BE2C (cell line): ENCODE results near the gene BRPF3.
A peak's percentile ranks its signal among the peaks of the same experiment; 100 is the strongest.

Experiments
- DNase-seq: peaks from one replicate; pipeline ENCODE4 v3.0.0-alpha.2; 2020
- H3K27me3 ChIP-seq: fragments of 250-450 bp; sonication (Bioruptor Pico); 2 replicates; pipeline ENCODE4 v1.5.1; 2020; ENCODE audit warnings: mild to moderate bottlenecking
- H3K36me3 ChIP-seq: fragments of 250-450 bp; sonication (Bioruptor Pico); 2 replicates; pipeline ENCODE4 v1.5.1; 2020; ENCODE audit warnings: mild to moderate bottlenecking
- H3K4me1 ChIP-seq: fragments of 250-450 bp; sonication (Bioruptor Pico); 2 replicates; pipeline ENCODE4 v1.5.1; 2020
- H3K4me3 ChIP-seq: 2 replicates; pipeline ENCODE4 v1.5.1; 2011; ENCODE audit warnings: low read depth, low read length
- H3K9me3 ChIP-seq: fragments of 250-450 bp; sonication (Bioruptor Pico); 2 replicates; pipeline ENCODE4 v1.5.1; 2020
- CTCF ChIP-seq: IDR thresholded peaks from 2 replicates; pipeline ENCODE4 v1.5.1; 2012; ENCODE audit warnings: mild to moderate bottlenecking, low read depth, low read length

Gene BRPF3

DNA sequence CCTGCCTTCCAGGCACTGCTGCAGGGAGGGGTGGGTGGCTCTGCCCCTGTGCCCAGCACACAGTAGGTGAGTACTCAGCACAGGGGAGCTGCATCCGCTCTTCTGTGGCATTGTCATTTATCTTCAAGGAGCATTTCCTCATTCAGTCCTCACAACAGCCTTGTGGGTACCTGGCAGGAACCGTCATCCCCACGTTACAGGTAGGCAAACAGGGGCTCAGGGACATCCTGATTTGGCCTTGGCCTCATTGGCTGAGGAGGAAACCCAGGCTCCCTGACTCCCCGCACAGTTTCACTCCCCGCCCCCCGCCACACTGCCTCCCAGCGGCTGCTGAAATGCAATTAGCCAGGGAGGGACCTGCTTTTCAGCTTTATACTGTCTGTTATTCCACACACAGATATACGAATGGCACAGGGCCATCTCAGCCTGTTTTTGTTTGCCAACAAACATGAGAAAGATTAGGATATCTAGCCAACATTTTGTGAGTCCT is 49.1 kb downstream of the BRPF3 start:
- H3K4me1 ChIP-seq: peaks cover 7% of the 10 kb centered on the region
- H3K36me3 ChIP-seq: no peaks in the 10 kb centered on the region
- no peaks in the 10 kb centered on the region for H3K9me3 ChIP-seq
- TF ChIP-seq CTCF: peak; percentile 54
- H3K4me3 ChIP-seq: no peak overlapping the region
- no peaks in the 10 kb centered on the region for H3K27me3 ChIP-seq
- peak; percentile 66 for DNase-seq

DNA sequence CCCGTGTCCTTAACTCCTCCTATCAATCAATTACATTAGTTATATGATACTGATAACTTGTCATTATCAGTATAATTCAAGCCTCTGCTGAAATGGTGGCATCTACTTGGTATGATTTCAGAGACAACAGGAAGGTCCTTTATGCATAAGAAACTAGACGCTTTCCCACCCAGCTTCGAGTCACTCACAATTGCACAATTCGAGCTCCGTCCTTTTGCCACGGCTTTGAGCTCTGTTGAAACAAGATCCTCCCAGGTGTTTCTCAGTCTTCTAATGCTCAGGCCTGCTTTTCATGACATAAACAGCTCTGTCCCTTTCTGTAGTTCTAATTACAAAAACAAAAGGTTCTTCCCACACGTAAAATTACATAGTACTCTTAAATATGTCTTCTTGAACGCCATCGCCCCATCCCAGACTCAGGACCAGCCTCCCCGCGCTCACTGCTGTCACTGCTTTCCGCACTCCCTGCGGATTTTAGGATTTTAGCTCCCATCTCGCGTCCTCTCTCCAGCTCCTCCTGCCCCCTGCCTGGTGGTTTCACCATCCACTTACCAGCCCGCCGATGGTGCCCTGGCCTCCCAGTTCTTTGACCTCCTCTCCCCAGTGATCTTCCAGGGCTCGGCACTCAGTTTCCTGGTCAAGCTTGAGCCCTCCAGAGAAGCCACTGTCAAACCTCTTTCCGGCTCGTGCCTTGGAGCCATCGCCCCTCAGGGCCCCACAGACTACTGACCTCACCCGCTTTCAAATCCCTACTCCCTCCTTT is 50.1 kb downstream of the BRPF3 start:
- no peak overlapping the region for H3K4me3 ChIP-seq
- no peaks in the 10 kb centered on the region for H3K9me3 ChIP-seq
- peaks cover 7% of the 10 kb centered on the region for H3K4me1 ChIP-seq
- H3K36me3 ChIP-seq: no peaks in the 10 kb centered on the region
- H3K27me3 ChIP-seq: no peaks in the 10 kb centered on the region
- no peak for TF ChIP-seq CTCF
- DNase-seq: no peak

GRCh38 chr6:36247693-36248092 is 51.1 kb downstream of the BRPF3 start:
- no peak for DNase-seq
- Histone ChIP-seq H3K4me1 (peaks cover 7% of the 10 kb centered on the region), H3K36me3 (no peaks in the 10 kb centered on the region), H3K27me3 (no peaks in the 10 kb centered on the region), H3K4me3 (no peak overlapping the region), H3K9me3 (no peaks in the 10 kb centered on the region)
- TF ChIP-seq CTCF: no peak

GRCh38 chr6:36248980-36249379 is 52.4 kb downstream of the BRPF3 start:
- no peak for DNase-seq
- H3K27me3 ChIP-seq: no peaks in the 10 kb centered on the region
- no peak for TF ChIP-seq CTCF
- no peaks in the 10 kb centered on the region for H3K36me3 ChIP-seq
- H3K9me3 ChIP-seq: no peaks in the 10 kb centered on the region
- no peak overlapping the region for H3K4me3 ChIP-seq
- H3K4me1 ChIP-seq: peaks cover 7% of the 10 kb centered on the region

DNA sequence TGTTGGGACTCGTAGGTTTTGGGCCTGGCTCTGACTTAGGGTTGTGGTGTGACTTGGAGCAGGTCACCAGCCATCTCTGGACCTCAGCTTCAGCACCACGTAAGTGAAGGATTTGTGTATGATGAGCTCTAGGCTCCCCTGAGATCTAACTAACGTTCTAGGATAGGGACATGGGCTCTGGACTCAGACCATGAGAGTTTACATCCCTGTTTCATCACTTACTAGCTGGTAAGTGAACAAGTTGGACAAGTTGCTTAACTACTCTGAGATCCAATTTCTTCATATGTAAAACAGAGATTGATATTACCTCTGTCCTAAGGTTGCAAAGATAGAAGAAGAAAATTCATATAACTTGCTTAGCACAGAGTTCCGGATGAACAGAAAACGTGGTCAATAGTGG is 53.0 kb downstream of the BRPF3 start:
- no peak overlapping the region for H3K4me3 ChIP-seq
- H3K27me3 ChIP-seq: no peaks in the 10 kb centered on the region
- DNase-seq: no peak
- H3K4me1 ChIP-seq: peaks cover 7% of the 10 kb centered on the region
- no peaks in the 10 kb centered on the region for H3K9me3 ChIP-seq
- H3K36me3 ChIP-seq: no peaks in the 10 kb centered on the region
- no peak for TF ChIP-seq CTCF

DNA sequence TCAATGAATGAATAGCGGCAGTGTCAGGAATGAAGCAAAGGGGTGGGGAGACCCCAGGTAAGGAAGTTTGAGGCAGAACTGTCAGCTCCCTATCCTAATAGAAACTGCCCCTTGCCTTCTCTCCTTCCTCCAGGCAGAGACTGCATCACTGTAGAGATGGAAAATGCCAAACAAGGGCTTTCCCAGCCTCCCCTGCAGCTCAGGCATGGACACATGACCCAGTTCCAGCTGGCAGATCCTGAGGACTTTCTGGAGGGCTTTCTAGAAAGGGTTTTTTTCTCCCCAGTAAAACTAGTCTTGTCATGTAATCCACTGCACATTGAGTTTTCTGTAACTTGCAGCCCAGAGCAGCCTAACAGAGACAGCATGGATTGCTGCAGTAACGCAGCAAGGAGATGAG is 55.5 kb downstream of the BRPF3 start:
- Histone ChIP-seq H3K27me3 (no peaks in the 10 kb centered on the region), H3K36me3 (no peaks in the 10 kb centered on the region), H3K9me3 (no peaks in the 10 kb centered on the region), H3K4me3 (no peak overlapping the region), H3K4me1 (no peaks in the 10 kb centered on the region)
- DNase-seq: no peak
- no peak for TF ChIP-seq CTCF
